GM10847 (cell line): ENCODE measurements around the gene MGAT5B.

Experiments used
- POLR2A ChIP-seq: IDR thresholded peaks from 2 replicates; pipeline ENCODE4 v1.6.1; 2011; ENCODE audit not compliant: insufficient read length; ENCODE audit errors: extremely low read depth

The MGAT5B gene

DNA sequence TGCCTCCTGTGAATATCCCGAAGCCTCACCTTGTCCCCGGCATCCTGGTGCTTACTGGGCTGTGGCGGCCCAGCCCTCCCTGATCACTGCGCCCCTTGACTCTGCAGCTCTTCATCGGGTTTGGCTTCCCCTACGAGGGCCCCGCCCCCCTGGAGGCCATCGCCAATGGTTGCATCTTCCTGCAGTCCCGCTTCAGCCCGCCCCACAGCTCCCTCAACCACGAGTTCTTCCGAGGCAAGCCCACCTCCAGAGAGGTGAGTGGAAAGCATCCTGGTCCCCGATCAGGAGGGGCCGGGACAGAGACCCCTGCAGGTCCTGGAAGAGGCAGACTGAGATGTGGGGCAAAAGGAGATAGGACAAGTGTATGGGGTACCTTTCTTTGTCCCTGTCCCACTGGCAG, 72.1 kb downstream of the MGAT5B start:
- TF ChIP-seq POLR2A = no peak

DNA sequence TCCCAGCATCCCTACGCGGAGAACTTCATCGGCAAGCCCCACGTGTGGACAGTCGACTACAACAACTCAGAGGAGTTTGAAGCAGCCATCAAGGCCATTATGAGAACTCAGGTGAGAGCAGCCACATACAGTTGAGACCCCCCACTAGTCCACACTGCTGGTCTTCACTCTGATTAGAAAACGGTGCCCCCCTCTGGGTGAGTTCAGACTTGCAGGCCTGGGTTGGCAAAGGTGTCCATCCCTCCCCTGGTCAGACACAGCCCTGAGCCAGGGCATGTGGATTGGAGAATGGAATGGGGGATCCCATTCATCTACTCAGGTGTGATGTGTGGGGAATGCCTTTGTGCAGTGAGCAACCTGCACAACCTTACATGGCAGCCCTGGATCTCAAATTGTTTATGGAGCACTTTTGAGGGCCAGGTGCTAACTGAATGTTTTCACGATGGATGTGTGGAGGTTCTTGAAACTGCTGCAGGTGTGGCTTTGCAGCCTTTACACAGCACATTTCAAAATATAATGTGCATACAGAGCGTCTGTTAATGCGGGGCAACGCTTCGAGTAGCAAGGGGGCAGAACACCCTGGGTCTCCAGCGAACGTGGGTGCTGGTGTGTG, 72.6 kb downstream of the MGAT5B start:
- no peak for TF ChIP-seq POLR2A

DNA sequence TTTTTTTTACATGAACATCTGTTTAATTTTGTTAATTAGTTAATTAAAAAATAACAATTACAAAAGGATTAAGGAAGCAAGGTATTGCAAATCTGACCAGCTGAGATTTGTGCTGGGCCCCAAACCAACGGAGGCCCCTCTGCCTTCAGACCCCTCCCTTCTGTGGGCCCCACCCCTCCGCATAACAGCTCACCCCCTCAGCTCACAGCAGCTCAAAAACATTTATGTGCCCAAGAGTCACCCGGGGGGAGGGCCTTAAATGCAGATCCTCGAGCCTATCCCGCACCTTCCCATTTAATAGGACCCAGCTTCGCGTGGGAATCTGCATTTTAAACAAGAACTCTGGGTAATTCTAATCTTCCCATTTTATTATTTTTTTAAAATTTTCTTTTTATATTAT, 75.0 kb downstream of the MGAT5B start:
- no peak for TF ChIP-seq POLR2A

DNA sequence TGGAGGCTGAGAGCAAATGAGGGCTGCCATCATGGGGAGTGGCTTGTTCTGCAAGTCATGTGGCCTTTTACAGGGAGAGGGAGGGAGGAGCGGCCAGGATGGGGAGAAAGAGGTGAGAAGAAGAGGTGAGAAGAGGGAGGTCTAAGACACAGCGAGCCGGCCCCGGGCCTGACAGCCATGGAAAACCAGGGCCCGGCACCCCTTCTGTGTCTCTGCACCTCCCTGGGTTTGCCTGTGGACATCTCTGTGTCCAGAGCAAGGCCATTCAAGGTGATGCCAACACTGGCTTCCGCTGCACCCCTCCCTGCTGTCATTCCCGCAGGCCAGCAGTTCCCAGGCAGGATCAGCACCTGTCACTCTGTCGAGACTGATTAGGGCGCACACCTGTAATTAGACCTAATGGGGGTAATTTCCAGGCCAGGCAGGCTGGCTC, 75.6 kb downstream of the MGAT5B start:
- no peak for TF ChIP-seq POLR2A

DNA sequence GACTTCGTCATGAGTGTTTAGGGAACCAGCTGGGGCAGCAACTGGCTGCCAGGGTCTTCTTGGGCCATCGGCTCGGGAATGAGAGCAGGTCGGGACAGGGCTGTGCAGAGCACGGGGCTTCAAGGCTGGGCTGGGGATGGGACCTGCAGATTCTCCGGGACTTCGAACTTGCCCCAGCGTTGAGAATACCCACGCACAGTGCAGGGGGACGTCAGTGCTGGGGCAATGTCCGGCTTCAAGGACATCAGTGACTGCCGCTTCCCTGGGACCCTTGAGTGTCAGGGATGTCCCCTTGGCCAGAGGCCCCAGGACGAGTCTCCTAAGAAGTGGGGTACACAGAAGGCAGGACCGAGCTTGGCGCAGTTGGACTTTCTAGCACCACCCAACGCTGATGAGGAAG, 76.3 kb downstream of the MGAT5B start:
- no peak for TF ChIP-seq POLR2A

DNA sequence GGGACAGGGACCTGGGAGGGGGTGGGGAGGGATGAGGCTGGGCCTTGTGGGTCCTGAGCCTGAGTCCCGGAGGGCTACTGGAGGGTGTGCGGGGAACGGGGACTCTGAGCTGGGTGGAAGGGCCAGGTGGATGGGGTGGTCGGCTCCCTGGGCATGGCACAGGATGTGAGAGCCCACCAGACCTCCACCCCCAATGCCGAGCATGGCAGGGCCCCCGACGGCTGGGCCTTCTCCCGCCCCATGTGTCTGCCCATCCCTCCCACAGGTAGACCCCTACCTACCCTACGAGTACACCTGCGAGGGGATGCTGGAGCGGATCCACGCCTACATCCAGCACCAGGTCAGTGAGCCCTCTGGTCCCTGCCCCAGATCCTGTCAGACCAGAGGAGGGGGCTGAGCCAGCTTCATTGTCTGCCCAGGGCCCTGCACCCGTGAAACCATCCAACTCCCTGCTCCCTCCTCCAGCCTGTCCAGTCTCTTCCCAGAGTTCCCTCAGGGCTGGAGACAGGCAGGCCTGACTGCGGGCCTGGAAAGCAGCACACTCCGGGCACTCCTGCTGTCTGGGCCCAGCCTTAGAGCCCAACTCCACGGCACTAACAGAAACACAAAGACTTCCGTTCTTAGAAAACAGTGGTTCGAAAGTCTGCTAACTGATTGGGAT, 78.0 kb downstream of the MGAT5B start:
- no peak for TF ChIP-seq POLR2A

DNA sequence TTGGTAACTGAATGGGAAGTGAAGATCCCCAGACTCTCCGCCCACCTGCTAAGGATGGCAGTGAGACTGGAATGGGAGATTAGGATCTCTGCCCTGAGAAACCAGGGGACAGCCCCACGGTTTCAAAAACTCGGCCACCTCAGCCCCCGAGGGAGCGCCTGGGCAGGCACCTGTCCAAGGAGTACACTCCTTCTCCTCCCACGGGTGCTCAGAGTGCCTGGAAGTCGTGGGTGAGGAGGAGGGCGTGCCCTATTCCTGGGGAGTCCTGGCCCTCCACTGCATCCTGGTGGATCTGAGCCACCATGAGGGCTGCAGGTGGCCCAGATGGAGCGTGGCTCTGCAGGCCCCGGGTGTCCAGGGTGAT, 78.5 kb downstream of the MGAT5B start:
- TF ChIP-seq POLR2A = no peak

DNA sequence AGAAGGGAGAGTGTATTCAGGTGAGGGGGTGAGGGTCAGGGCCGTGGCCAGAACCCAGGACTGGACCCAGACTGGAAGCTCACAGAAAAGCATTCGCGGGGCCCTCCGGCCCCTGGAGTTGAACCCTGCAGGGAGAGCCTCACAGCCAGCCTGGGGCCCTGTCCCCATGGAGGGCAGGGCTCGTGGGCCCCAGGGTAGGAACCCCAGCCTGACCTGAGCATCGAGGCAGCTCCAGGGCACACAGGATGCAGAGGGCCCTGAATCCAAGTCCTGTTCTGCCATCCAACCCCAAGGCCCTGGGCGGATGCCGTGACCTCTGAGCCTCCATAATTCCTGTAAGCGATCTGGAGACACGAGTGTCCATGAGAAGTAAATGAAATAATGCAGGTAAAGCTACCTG, 79.1 kb downstream of the MGAT5B start:
- no peak for TF ChIP-seq POLR2A

DNA sequence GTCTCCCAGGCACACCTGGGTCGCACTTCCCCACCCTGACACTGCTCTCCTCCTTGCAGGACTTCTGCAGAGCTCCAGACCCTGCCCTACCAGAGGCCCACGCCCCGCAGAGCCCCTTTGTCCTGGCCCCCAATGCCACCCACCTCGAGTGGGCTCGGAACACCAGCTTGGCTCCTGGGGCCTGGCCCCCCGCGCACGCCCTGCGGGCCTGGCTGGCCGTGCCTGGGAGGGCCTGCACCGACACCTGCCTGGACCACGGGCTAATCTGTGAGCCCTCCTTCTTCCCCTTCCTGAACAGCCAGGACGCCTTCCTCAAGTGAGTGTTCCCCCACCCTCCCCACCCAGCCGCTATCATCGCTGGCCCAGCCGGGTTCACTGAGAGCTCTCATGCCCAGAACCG, 79.6 kb downstream of the MGAT5B start:
- TF ChIP-seq POLR2A = no peak

DNA sequence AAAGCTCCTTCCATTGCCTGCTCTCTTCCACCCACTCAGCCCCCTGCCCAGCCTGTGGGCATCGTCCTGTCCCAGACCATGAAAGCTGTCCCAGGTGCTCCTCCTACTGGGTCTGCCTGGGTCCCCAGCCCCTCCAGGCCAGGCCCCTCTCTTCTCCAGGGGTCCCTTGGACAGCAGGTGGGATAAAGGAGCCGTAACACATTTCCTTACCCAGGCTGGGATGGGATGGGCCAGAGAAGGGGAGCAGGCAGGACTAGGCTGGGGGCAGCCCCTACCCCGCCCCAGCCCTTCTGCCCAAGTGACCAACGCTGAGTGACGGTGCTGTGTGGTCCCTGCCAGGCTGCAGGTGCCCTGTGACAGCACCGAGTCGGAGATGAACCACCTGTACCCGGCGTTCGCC, 80.1 kb downstream of the MGAT5B start:
- no peak for TF ChIP-seq POLR2A

DNA sequence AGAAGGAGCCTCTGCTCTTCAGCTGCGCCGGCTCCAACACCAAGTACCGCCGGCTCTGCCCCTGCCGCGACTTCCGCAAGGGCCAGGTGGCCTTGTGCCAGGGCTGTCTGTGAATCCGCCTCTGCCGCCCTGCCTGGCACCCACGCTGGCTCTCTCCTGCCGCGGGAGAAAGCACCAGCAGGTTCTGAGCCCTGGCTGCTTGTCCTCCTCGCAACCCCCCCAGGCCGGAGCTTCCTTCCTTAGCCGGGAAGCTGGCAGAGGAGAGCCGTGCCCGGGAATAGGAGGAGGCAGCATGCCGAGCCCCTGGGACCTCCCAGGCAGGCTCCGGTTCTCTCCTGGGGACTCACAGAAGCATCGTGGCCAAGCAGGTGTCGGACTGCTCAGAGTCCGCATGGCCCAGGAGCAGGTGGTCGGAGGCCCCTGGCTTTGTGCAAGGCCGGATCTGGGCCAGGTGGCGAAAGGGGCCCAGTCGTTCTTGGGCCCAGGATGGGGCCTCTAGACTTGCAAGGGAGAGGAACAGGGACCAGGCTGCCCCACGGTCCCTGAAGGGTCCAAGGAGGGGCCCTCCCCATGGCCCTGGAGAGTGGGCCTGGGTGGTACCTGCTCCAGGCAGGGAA, 80.6 kb downstream of the MGAT5B start:
- TF ChIP-seq POLR2A = no peak

DNA sequence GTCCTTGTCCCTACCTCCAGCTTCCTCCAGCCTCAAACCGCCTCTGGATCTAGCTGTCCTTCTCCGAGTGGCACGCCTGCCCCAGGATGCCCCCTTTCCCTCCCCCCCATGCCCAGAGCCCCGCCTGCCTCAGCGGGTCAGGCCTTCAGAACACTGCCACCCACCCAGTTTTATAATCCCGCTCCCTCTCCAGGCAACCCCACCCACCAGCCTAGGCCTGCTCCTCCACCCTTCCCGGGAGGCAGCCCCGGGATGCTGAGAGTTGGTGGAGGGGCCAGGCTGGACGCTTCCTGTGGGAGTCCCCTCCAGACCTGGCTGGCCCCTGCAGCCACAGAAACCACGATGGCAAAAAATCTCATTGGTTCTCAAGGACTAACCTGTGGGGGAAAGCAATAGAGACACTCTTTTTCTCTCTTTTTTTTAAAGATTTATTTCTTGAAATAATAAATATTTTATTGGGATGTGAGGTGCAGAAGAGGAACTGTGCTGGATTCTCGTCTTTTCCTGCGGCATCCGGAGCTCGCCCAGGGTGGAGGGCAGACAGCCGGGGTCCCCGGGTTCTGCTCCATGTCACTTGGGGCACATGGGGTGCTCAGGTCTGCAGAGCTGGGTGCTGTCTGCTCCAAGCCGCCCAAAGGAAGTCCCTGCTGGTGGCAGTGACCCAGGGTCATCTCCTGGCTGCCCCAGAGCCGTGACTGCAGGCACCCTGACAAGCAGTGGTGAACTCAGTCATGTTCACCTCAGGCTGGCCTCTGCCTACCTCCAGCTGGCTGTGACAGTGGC, 81.9 kb downstream of the MGAT5B start:
- TF ChIP-seq POLR2A = no peak

DNA sequence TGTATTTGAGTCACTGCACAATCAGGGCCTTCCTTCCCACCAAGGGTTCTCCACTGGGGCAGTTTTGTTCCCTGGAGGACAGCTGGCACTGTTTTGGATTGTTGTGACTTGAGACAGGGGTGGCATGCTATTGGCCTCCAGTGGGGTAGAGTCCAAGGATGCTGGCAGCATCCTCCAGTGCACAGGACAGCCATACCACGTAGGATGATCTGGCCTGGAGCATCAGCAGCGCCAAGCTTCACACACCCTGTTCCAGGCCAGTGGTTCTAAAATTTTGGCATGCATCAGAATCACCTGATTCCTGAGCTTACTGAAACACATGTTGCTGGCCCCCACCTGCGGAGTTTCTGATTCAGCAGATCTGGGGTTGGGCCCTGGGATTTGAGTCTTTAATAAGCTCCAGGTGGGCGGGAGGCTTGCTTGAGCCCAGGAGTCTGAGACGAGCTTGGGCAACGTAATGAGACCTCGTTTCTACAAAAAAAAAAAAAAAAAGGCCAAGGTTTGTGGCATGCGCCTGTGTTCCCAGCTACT, 83.2 kb downstream of the MGAT5B start:
- TF ChIP-seq POLR2A = no peak

DNA sequence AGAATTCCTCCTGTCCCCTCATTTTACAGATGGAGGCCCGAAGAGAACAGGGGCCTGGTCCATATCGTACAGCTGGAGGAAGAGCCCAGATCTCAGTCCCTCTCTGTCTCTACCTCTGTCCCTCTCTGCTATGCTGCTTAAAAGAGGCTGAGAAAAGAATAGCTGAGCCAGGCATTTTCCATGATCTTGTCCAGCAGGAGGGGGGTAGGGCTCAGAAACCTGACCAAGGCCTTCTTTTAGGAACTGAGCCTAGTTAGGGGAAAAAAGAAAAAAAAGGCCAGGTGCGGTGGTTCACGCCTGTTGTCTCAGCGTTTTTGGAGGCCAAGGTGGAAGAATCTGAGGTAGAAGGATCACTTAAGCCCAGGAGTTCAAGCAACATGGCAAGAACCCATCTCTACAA, 84.2 kb downstream of the MGAT5B start:
- no peak for TF ChIP-seq POLR2A

DNA sequence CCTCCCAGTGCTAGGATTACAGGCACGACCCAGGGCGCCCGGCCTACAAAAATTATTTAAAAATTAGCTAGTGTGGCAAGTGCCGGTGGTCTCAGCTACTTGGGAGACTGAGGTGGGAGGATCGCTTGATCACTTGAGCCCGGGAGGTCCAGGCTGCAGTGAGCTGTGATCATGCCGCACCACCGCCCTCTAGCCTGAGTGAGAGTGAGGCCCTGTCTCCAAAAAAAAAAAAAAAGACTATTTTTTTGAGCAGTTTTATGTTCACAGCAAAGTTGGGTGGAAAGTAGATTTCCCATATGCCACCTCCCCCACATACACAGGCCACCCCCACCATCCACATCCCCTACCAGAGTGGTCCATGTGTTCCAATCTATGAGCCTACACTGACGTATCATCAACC, 84.9 kb downstream of the MGAT5B start:
- no peak for TF ChIP-seq POLR2A

DNA sequence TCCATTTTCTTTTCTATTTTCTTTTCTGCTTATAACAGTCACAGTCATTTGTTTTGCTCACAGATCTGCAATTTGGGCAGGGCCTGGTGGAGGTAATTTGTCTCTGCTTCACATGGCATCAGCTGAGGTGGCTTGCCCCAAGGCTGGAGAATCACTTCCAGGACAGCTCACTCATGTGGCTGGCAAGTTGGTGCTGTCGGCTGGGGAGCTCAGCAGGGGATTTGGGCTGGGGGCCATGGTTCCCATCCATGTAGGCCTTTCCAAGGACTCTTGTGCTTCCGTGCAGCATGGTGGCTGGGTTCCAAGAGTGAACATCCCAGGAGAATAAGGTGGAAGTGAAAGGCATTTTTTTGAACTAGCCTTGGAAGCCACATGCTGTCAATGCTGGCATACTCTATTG, 85.7 kb downstream of the MGAT5B start:
- no peak for TF ChIP-seq POLR2A
